ENCODE measurements around the gene LRRC71.

LRRC71 gene

DNA sequence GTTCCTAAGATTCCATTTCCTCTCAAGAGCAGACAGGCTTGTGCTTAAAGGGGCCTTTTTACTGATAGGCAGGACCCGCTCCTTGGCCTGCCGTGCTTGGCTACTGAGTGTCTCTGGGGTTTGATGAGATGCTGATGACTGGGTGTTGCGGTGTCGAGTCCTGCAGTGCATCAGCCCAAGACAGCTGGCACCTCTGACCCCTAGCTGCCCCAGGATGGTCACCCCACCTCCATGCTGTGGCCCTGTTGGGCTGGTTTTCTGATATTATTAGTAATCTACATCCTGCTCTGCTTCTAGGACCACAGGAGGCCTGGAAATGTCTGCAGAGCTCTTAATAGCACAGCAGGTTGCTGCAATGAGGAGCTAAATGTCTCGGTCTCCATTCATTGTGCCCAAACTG lies 28.7 kb downstream of the LRRC71 start:
- no peak for DNase-seq

DNA sequence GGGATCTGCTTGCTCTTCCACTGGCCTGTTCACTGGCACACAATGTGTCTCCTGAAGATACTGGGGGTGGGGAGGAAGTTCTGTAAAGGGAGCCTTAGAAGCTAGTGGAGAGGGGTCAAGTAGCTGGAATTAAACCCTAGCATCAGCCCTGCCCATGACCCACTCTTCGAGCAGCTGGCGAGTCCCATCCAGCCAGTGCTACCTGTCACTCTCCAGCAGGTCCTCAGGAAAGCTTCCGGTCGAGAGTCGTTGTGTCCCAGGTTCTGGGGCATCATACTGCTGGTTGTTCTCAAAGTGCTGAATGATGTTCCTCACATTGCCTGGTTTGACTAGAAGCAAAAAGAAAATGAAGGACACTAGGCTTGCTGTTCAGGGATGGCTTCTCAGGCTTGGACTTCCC lies 30.9 kb downstream of the LRRC71 start:
- no peak for DNase-seq

DNA sequence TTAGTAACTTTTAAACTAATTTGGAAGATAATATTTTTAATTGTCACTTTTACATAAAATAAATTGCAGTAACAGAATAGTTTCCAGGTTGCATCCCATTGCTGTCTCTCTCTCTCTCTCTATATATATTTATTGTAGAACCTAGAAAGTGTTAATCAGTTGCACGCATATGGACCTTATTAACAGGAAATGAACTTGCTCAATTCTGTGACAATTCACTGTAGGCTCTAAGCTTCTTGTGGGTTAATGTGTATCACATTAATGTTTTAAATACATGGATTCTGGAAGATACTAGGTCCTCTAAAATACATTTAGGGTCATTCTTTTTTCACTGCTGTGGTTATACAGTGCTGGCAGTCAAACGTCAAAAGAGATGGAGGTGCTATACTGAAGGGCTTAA lies 33.1 kb downstream of the LRRC71 start:
- no peak for DNase-seq

DNA sequence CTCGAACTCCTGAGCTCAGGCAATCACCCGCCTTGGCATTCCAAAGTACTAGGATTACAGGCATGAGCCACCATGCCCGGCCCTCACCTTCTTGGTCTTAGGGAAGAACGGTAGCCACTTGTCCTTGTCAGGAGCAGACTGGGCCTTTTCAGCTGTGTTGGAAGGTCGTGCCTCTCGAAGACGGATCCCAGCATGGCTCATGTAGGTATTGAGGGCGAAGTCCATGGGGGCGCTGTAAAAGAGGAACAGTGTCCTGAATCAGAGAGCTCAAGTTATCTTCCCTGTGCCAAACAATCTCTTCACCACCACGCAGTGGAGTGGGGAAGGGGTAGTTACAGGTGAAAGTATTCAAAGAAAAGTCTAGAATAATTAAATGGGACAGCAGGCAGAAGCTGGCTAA lies 35.9 kb downstream of the LRRC71 start:
- DNase-seq, result no peak

DNA sequence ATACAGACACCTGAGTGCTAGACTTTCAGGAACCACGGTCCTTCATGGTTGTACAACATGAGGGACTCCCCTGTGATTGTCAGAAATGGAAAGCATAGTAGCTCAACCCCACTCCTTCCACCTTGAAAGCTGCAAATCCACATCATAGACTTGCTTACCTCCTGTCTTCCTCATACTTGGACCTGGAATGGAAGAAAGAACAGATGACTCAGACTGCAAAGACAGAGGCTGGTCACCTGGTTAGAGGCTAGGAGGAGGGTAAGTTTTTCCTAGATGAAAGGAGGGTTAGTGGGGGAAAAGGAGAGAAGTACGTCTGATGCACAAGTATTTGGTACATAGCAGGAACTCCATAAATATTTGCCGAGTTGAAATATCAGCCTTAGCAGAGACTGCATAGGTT lies 37.2 kb downstream of the LRRC71 start:
- DNase-seq, result no peak

DNA sequence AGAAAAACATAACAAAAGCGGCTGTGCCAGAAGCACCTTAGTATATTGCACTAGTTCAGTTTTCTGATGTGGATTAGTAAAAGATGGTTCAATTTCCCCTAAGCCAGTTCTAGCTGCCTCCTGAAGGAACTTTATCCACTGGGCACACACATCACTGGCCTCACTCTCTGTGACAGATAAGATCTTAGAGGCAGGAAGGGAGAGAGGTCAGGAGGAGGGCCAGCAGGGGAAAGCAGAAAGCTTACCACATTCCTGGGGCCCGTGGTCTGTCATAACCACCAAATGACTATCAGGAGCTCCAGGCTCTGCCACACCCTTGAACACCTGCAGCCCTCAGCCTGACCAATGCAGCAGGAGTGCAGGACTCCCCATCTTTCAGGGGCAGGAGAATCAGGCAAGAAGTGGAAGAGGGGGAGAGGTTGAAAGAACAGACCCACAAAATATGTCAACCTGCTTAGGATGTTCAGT lies 37.8 kb downstream of the LRRC71 start:
- DNase-seq, result no peak

DNA sequence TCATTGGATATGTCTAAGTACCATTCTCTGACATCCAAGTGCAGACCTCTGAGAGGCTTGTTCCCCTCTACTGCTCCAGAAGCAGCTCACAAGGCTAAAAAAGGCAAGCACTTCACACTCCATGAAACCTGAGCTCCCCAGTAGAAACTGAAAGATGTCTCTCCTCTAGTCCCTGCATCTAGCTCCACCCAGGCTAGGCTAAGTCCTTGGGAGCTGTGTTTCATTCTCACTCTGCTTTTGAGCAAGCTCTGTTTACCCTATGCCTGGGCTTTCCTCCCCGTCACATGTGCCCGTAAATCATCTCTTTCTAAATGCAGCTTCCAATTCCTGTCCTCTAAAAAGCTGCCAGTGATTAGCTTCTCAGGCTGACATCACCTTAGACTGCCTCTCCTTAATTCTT lies 39.0 kb downstream of the LRRC71 start:
- DNase-seq, result no peak

DNA sequence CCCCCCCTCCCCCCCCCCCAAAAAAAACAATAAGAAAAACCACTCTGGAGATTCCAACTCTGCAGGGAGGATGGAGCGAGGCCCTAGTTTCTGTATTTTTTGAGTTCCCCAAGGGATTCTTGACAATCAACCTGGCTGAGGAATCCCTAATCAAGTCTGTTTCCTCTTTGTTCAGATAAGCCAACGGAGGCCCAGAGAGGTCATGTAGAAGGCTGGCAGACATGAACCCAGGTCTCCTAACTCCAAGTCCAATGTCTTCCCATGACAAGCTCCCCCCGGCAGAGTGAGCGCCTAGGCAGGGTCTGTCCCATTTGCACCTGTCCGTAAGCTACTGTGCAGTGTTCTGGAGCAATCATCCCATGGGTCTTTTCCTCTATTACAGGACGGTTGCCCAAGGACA lies 39.5 kb downstream of the LRRC71 start:
- DNase-seq, result no peak

DNA sequence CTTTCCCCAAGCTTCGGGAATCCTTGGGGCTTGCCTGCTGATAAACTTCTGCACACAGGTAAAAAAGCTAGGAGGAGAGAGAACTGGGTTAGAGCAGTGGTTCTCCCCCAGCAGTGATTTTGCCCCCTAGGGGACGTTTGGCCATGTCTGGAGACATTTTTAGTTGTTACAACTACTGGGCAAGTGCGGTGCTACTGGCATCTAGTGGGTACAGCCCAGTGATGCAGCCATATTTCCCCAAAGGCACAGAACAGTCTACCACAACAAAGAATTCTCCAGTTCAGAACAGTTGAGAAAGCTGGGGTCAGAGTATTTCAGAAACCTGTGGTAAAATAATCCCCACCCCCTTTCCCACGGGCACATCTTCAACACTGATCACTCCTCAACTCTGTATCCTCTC lies 41.3 kb downstream of the LRRC71 start:
- no peak for DNase-seq

DNA sequence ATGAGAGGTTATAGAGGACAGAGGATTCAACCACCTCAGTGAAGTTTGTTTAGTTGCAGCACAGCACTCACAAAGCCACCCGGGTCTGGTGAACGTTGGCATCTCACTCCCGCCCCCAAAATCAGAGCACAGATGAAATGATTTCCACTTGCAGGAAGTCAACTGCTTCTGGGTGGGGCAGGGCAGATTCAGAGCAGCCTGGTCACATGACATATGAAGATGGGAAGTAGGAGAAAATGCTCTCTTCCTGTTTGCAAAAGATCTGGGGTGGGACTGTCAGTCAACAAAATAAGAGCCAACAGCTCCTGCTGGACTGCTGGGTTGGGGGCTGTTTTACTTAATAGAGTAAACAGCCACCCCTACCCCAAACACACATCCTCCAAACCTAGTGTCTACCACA lies 43.2 kb downstream of the LRRC71 start:
- no peak for DNase-seq

DNA sequence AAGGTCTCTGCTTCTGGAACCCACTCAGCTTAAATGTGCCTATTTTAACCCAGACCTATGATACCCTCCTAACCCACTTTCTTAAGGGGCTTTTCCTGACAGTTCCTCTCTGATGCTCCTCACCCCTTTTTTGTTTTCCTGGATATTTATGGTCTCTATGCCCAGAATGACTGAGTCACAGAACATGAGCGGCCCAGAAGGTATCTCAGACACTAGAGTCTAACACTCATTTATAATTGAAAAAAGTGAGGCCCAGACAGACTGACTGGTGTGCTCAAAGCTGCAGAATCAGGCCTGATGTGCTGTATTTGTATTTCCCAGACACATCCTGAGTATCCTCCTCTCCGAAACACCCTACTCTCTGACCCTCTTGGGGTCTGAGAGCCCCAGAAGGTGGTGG lies 44.0 kb downstream of the LRRC71 start:
- no peak for DNase-seq

DNA sequence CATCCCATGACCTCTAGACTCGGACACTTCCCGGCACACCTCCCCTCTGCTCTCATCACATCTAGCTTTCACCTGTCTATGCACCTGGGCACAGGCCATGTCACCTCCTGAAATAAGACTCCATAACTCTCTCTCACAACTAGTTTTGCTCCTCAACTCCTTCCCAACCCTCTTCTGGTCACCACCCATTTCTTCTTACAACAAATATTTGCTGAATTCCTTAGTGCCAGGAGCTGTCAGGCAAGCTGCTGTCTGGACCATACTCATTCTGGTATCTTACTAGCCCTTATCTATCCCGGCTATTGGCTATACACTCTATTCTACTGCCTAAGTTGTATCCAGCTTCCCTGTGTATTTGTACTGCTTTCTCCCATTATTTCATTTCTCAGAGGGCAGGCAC lies 49.1 kb downstream of the LRRC71 start:
- no peak for DNase-seq

DNA sequence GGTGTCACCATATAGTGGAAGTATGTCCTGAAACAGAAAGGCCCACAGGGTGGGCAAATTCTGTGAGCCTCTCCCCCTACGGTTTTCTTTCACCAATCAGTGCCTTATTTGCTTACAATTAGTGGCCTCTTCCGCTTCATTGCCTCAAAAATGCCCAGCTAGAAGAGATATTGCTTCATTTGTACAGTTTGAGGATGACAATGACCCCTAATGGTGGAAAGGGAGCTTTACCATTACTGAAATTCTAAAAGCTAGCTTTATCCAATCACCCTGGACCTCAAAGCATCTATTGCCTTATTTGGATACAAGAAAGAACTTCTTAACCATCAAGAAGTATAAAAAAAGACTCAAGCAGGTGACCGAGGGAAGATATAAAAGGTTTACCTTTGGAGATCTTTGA lies 49.6 kb downstream of the LRRC71 start:
- DNase-seq, result no peak

DNA sequence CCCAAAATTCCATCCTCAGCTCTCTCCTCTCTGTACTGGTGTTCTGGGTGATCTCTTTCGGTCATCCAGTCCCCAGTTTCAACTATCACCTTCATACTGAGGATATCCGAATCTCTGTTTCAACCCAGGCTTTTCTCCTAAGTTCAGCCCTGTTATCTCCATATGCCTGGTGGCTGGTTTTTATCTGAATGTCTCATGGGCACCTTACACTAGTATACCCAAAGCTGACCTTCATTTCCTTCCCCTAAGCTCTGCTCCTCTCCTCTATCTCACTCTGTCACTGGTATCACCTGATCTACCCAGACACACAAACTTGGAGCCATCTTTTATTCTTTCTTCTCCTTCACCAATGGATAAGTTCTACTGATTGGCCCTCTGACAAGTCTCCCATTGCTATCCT lies 53.0 kb downstream of the LRRC71 start:
- no peak for DNase-seq

DNA sequence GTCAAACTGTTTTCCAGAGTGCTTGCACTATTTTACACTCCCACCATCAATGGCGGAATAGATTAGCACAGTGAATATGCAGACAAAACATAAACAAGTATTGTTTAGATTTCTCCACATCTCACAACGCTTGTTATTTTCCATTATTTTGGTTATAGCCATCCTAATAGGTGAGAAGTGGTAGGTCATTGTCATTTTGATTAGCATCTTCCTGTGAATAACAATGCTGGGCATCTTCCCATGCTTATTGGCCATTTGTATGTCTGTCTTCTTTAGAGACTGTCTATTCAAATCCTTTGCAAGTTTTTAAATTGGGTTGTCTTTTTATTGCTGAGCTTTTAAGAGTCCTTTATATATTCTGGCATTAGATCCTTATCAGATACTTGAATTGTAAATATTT lies 54.7 kb downstream of the LRRC71 start:
- no peak for DNase-seq

DNA sequence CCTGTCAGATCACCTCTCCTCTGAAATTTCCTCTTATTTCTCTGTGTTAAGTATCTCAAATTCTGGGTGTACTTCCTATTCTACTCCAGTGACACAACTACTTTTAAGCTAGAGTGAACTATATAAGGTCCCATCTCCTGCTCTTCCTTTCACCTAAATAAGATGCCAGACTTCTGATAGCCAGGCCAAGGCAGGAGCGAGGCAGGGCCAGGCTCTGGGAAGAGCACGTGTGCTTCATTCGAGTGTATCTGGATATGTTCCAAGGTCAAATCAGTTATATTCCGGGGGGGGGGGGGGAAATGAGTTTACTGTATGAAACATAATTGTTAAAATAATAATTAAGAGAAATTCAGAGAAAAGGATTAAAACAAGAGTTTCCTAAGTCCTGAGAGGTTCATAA lies 60.1 kb downstream of the LRRC71 start:
- no peak for DNase-seq

All from SHP77 treated with DMSO at 0.1 percent for 48 hours (cell line).